Measurements from ENCODE around the gene ATRNL1.

The ATRNL1 gene

GRCh38 chr10:115977855-115978254, 884.7 kb downstream of the ATRNL1 start:
- DNase-seq (ENCODE audit: low read depth in 2 of 2): no peak

- DNase-seq (ENCODE audit: low read depth in 2 of 2): no peak
Observed at GRCh38 chr10:115979576-115979975, 886.4 kb downstream of the ATRNL1 start.

GRCh38 chr10:115980470-115980869, 887.3 kb downstream of the ATRNL1 start:
- no peak for DNase-seq (ENCODE audit: low read depth in 2 of 2)

- DNase-seq (ENCODE audit: low read depth in 2 of 2): no peak
Observed at GRCh38 chr10:115981081-115981480, 887.9 kb downstream of the ATRNL1 start.

GRCh38 chr10:115982076-115982475, 888.9 kb downstream of the ATRNL1 start:
- no peak for DNase-seq (ENCODE audit: low read depth in 2 of 2)

- no peak for DNase-seq (ENCODE audit: low read depth in 2 of 2)
Observed at GRCh38 chr10:115982526-115982925, 889.4 kb downstream of the ATRNL1 start.

GRCh38 chr10:115985786-115986185, 892.6 kb downstream of the ATRNL1 start:
- no peak for DNase-seq (ENCODE audit: low read depth in 2 of 2)

- DNase-seq (ENCODE audit: low read depth in 2 of 2): no peak
Observed at GRCh38 chr10:115988380-115988779, 895.2 kb downstream of the ATRNL1 start.

- DNase-seq (ENCODE audit: low read depth in 2 of 2): no peak
Observed at GRCh38 chr10:115989621-115990020, 896.5 kb downstream of the ATRNL1 start.

- DNase-seq (ENCODE audit: low read depth in 2 of 2): no peak
Observed at GRCh38 chr10:115992236-115992986, 899.2 kb downstream of the ATRNL1 start.

GRCh38 chr10:115996031-115996430, 902.9 kb downstream of the ATRNL1 start:
- DNase-seq (ENCODE audit: low read depth in 2 of 2): no peak

GRCh38 chr10:115998301-115998700, 905.1 kb downstream of the ATRNL1 start:
- DNase-seq (ENCODE audit: low read depth in 2 of 2): no peak

All from fibroblast of skin of left quadriceps (primary cell).